ENCODE measurements around the gene ADGRD2. TPM values are rescaled to one million over a fixed set of nuclear protein-coding genes. Genes with fewer than 3 reads are reported as not detected.

The ADGRD2 gene
- polyA plus RNA-seq, 3 donors = not detected

GRCh38 chr9:124500796-124501611, 50.8 kb downstream of the ADGRD2 start:
- WGBS (ENCODE audit: insufficient coverage) = 91% methylated on average over 11 of the region's 12 CpGs
- Mint-ChIP-seq H3K4me3 (peak overlapping the region; percentile 14), H3K27ac (no peak overlapping the region), H3K4me1 (peaks cover 9% of the 10 kb centered on the region), H3K36me3 (peaks cover 4% of the 10 kb centered on the region in 2 donors), H3K27me3 (ENCODE audit: low read depth in 3 of 3) (peaks cover 35 to 50% (median 46%) of the 10 kb centered on the region in 3 donors), H3K9me3 (peaks cover 0 to 12% (median 8%) of the 10 kb centered on the region in 7 donors)
- Histone ChIP-seq H2AFZ (ENCODE audit: insufficient read depth, low read depth, low read length, poor library complexity, severe bottlenecking) (no peak overlapping the region), H4K20me1 (ENCODE audit: insufficient read depth, low read length) (no peaks in the 10 kb centered on the region), H3K79me2 (ENCODE audit: insufficient read depth, low read length) (no peaks in the 10 kb centered on the region), H3K4me3 (replicated peaks in 1 of 3; ENCODE audit: low read depth in 2 of 3, low read length in 3 of 3) (no peak overlapping the region), H3K4me1 (ENCODE audit: control insufficient read depth in 1 of 2, insufficient read depth in 2 of 2, low read length in 2 of 2) (peaks cover 4 to 14% of the 10 kb centered on the region in 2 donors), H3K9me3 (replicated peaks in 1 of 2; ENCODE audit: control insufficient read depth in 1 of 2, insufficient read depth in 1 of 2, low read length in 2 of 2) (peaks cover 0 to 8% of the 10 kb centered on the region in 2 donors), H3K36me3 (replicated peaks in 1 of 2; ENCODE audit: control insufficient read depth in 1 of 2, insufficient read depth in 2 of 2, low read length in 2 of 2) (no peaks in the 10 kb centered on the region), H3K9ac (ENCODE audit: insufficient read depth, low read length, poor library complexity, severe bottlenecking) (no peak overlapping the region), H3K27me3 (ENCODE audit: control insufficient read depth in 2 of 2, insufficient read depth in 2 of 2, low read length in 2 of 2) (peaks cover 17 to 48% of the 10 kb centered on the region in 2 donors), H3K27ac (ENCODE audit: low read depth in 1 of 2, low read length in 2 of 2) (no peak overlapping the region), H3K4me2 (replicated peaks; ENCODE audit: extremely low read depth, low read length, poor library complexity, severe bottlenecking) (no peak overlapping the region)
- no peak for DNase-seq
- intact Hi-C loops (cut with micrococcal nuclease) = no loop called here
- no peak for TF ChIP-seq CTCF (IDR thresholded peaks at IDR 0.05)

GRCh38 chr9:124501771-124502320, 51.6 kb downstream of the ADGRD2 start:
- no peak for DNase-seq
- intact Hi-C loops (cut with micrococcal nuclease) = no loop called here
- Mint-ChIP-seq H3K36me3 (peaks cover 4% of the 10 kb centered on the region in 2 donors), H3K4me1 (peaks cover 6% of the 10 kb centered on the region), H3K27ac (no peak overlapping the region), H3K27me3 (ENCODE audit: low read depth in 3 of 3) (peaks cover 43 to 56% (median 50%) of the 10 kb centered on the region in 3 donors), H3K4me3 (peak overlapping the region in 1 of 2 donors; percentile 71), H3K9me3 (peaks cover 0 to 12% (median 8%) of the 10 kb centered on the region in 7 donors)
- H3K4me3 ChIP-seq (replicated peaks in 1 of 3; ENCODE audit: low read depth in 2 of 3, low read length in 3 of 3) = no peak overlapping the region
- WGBS (ENCODE audit: insufficient coverage) = 98% methylated on average over 6 of the region's 11 CpGs
- H2AFZ ChIP-seq (ENCODE audit: insufficient read depth, low read depth, low read length, poor library complexity, severe bottlenecking) = no peak overlapping the region
- H4K20me1 ChIP-seq (ENCODE audit: insufficient read depth, low read length) = no peaks in the 10 kb centered on the region
- no peak overlapping the region for H3K4me2 ChIP-seq (replicated peaks; ENCODE audit: extremely low read depth, low read length, poor library complexity, severe bottlenecking)
- TF ChIP-seq CTCF (IDR thresholded peaks at IDR 0.05) = no peak
- H3K27me3 ChIP-seq (ENCODE audit: control insufficient read depth in 2 of 2, insufficient read depth in 2 of 2, low read length in 2 of 2) = peaks cover 17 to 52% of the 10 kb centered on the region in 2 donors
- H3K27ac ChIP-seq (ENCODE audit: low read depth in 1 of 2, low read length in 2 of 2) = no peak overlapping the region
- H3K9me3 ChIP-seq (replicated peaks in 1 of 2; ENCODE audit: control insufficient read depth in 1 of 2, insufficient read depth in 1 of 2, low read length in 2 of 2) = peaks cover 0 to 8% of the 10 kb centered on the region in 2 donors
- H3K79me2 ChIP-seq (ENCODE audit: insufficient read depth, low read length) = no peaks in the 10 kb centered on the region
- no peaks in the 10 kb centered on the region for H3K36me3 ChIP-seq (replicated peaks in 1 of 2; ENCODE audit: control insufficient read depth in 1 of 2, insufficient read depth in 2 of 2, low read length in 2 of 2)
- peaks cover 4 to 10% of the 10 kb centered on the region in 2 donors for H3K4me1 ChIP-seq (ENCODE audit: control insufficient read depth in 1 of 2, insufficient read depth in 2 of 2, low read length in 2 of 2)
- H3K9ac ChIP-seq (ENCODE audit: insufficient read depth, low read length, poor library complexity, severe bottlenecking) = no peak overlapping the region

All from CD14-positive monocyte (primary cell).